NCI-H2227 (cell line): ENCODE results near the gene CERK.

Experiments used
- DNase-seq: peaks from one replicate; lab custom pipeline; 2025; ENCODE audit not compliant: unreplicated experiment; lab: John Stamatoyannopoulos, UW

CERK gene

DNA sequence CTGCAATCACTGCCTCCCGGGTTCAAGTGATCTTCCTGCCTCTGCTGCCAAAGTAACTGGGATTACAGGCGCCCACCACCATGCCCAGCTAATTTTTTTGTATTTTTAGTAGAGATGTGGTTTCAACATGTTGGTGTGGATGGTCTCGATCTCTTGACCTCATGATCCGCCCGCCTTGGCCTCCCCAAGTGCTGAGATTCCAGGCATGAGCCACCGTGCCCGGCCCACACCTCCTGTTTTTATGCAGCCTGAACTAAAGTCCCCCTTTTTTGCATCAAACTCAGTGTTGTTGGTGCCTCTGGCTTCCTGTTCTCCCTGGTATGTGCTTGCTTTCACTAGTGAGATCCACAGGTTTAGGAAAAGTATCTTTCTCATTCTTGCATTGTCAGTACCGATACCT is 28.6 kb upstream of the CERK start:
- no peak for DNase-seq

DNA sequence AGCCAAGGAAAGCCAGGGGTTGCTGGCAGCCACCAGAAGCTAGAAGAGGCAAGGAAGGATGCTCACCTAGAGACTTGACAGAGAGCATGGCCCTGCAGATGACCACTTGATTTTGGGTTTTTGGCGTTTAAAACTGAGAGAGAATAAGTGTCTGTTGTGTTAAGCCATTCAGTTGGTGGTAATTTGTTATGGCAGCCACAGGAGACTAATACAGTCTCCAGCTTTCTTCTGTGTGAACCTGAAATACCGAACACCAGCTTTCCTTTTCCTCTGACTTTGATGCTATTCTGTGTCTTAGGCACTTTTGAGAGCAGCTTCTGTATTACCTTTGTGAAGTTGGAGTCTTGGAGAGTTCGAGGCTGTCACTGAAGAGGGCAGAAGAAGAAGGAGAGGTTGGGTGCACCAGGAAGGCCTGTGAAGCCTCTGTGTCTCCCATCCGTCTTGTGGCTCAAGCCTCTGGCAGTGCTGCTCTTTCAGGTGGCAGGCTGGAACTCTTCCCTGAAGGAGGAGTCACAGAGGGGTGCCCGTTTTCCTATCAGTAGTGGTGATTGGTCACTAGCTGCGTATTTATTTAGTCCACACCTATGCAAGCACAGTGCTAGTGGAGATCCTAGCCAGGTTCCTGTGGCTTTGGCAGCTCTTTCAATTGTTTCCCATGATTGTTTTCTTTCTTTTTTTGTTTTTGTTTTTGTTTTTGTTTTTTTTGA is 26.9 kb upstream of the CERK start:
- DNase-seq, result no peak

DNA sequence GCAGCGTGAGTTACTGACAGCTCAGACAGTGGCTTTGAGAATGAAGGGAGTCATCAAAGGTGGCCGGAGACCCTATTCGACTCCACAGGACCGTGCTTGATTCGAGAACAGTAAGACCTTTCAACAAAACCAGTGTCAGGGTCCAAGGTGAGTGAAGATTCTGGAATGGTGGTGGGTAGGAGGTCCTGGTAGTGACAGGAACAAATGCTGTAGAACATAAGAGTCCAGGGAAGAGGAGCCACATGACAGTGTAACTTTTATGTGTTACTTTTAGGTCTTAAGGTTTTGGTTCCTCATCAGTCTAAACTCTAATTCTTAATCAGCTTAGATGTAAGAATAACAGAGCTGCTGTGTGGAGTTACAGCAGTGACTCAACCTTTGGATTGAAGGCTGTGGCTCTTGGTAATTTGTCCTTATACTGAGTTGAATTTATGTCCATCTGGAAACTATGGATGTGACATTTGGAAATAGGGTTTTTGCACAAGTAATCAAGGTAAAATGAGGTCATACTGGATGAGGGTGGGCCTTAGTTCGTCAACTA is 26.2 kb upstream of the CERK start:
- DNase-seq, result no peak

DNA sequence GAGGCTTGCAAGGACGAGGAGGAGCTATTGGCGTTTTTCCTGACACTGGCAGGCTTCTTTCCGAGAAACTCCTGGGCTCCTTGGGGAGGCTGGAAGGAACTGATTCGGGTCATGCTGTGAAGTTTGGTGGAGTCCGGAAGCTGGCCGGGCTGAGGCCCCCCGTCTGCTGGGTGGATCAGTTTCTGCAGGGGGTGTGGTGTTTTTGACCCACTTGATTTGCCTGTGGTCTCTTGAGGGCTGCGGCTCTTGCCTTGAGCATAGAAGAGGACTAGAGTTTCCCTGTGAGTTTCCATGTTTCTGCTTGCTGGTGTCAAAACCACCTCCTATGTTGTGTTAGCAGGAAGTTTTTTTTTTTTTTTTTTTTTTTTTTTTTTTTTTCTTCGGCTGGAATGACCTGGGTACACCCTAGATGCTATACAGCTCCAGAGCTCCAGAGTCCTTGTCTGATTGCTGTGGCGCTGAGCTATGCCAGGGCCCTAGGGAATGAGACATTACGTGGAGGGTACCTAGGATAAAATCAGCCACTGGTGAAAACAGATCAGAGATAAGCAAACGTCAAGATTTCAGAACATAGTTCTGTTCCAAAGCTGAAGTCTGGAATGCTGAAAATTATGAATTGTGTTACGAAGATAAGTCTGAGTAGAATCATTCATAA is 25.1 kb upstream of the CERK start:
- no peak for DNase-seq

DNA sequence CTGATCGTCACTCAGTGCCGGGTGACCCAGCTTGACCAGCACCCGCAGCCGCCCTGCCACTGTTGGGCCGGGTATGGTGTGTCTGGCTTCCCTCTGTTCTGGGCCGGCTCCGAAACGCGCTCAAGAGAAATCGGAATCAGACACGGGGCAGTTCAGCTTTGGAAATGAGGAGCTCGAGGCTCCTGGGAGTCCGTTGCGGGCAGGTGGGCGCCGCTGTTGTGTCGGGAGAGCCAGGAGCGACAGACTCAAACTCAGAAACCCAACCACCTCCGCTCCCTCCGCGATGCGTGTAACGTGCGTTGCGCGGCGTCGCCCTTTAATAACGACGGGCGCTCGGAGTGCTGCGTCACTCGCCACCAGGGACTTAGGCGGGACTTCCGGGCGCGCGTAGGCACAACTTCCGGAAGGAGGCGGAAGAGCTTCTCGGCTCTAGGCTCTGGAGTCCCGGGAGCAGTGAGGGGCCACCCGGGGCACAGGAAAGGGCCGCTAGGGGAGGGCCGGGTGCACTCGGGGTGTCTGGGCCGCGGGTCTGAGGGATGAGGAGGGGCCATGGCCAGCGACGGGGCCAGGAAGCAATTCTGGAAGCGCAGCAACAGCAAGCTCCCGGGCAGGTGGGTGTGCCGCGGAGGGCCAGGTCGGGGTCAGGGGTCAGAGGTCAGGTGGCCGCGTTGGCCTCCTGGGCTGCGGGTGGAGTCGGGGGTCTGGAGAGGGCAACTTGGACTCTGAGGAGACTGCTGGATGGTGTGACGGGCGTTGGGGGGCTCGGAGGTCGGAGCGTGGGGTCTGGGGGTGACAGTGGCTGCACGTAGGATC is 24.4 kb upstream of the CERK start, which contains the start of gene TBC1D22A:
TSS of gene TBC1D22A (plus strand) at position 413 of the 813 bp plus-strand sequence. CDS start at position 550, 137 bp downstream.
- peak; percentile 95 for DNase-seq

DNA sequence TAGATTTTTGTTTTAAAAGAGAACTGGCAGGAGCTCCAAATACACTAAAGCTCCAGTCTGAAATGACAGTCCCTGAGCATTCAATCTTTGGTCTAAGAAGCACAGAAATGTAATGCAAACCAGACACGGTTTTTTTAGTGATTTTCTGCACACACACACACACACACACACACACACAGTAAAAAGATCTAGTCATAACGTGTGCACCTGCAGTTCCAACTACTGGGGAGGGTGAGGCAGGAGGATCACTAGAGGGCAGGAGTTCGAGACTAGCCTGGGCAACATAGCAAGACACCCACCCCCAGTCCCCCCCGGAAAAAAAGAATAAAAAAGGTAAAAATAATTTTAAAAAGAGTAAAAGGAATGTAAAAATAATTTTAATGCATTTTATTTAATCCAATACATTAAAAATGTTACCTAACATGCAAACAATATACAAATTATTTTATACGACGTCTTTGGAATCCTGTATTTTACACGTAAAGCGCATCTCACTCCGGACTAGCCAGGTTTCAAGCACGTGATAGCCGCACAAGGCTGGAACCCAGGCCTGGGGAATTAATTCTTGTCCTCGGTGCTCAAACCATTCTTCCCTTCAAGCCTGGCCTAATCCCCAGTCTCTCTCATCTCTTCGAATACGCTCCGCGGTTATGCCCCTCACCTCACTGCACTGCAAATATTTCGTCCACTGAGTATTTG is 23.6 kb upstream of the CERK start:
- DNase-seq, result peak; percentile 43

DNA sequence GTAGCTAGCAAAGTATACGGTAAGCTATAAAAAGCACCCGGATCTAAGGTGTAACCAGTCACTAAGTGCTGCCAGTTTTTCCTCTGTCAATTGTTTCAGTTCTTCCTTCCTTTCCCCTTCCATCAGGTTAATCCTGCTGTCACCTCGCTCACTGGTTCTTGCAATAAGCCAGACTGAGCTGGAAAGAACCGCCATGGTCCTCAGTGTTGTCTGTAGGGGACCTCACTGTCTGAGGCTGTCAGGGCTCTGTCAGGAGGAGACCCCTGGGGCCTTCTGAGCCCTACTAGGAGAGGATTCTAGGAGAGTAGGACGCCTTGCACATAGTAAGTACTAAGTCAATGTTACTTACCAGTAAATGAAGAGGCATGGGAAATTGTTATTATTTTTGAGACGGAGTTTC is 23.0 kb upstream of the CERK start:
- DNase-seq, result no peak

DNA sequence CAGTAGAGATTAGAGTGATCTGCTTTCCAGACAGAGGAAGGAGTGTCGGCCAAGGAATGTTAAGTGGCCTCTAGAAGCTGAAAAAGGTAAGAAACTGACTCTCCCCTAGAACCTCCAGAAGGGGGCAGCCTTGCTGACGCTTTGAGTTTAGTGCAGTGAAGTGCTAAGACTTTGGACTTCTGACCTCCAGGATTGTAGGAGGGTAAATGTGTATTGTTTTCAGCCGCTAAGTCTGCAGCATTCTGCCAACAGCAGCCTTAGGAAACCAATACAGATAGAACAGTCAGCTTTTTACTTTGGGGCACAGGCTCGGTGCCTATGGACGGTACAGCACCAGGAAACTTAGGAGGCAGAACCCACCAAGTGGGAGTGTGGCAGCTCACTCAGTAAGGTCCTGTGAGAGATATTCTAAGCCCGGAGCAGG is 20.8 kb upstream of the CERK start:
- DNase-seq, result peak; percentile 35

DNA sequence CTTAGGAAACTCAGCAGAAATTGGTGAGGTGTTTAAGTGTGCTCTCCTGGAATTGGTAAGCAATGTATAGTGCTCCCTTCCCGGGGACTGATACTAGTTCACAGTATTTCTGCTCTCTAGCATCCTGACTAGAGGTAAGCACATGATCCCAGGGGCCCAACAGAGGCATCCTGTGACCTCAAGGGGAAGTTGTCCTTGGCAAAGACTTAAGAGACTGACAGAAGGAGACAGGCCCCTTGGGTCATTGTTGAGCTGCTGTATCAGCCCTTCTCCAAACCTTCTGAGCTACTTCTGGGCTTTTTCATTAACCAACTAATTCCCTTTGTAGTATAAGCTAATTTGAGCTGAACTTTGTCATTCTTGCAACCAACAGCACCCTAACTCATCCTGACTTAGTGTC is 20.1 kb upstream of the CERK start:
- no peak for DNase-seq

DNA sequence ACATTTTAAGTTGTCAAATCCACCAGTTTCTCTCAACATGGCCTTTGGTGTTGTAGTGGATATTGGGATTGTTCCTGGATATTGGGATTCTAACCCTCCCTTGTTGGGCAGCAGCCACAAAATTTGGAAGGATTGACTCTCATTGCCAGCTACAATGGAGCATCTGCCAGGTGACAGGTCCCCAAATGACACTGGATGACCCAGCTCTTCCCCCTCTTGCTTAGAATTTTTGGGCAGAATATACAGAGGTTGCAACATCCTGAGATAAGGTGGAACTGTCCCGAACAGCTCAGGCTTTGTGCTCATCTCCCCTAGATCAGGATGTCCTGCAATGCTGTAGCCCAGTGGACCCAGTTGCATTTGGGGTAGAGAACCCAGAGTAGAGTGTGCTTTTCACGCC is 19.1 kb upstream of the CERK start:
- no peak for DNase-seq

DNA sequence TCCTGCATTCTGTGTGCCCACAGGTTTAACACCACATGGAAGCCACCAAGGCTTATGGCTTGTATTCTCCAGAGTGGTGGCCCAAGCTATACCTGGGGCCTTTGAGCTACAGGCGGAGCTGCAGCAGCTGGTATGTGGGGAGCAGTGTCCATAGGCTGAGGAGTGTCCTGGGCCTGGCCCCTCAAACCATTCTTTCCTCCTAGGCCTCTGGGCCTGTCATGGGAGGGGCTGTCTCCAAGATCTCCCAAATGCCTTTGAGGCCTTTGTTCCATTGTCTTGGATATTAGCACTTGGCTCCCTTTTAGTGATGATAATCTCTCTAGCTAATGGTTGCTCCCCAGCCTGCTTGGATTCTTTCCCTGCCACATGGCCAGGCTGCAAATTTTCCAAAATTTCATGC is 18.0 kb upstream of the CERK start:
- DNase-seq, result no peak

DNA sequence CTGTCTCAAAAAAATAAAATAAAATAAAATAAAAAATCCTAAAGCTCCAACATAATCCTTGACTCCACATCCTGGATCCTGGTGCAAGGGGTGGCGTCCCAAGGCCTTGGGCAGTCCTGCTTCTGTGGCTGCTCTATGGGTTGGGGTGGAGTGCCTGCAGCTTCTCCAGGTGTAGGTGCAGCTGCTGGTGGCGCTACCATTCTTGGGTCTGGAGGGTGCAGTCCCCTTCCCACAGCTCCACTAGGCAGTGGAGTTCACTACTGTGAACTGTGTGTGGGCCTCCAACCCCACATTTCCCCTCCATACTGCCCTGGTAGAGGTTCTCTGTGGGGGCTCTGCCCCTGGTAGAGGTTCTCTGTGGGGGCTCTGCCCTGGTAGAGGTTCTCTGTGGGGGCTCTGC is 17.5 kb upstream of the CERK start:
- no peak for DNase-seq

DNA sequence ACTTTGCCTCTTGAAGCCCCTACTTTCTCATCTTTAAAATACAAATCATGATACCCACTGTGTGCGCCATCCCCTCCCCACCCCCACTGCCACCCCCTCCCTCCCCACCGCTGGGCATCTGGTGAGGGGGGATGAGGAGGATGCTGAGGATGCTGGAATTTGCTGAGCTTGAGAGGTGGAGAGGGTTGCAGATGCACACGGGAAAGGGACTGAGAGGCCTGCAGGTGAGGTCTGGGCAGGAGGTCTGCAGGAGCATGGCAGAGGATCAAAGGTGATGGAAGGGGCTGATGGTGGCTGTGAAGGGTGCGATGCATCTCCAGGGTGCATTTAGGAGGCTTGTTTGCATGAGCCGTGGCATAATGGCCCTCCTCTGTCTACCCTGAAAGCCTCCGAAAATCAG is 16.8 kb upstream of the CERK start:
- no peak for DNase-seq

DNA sequence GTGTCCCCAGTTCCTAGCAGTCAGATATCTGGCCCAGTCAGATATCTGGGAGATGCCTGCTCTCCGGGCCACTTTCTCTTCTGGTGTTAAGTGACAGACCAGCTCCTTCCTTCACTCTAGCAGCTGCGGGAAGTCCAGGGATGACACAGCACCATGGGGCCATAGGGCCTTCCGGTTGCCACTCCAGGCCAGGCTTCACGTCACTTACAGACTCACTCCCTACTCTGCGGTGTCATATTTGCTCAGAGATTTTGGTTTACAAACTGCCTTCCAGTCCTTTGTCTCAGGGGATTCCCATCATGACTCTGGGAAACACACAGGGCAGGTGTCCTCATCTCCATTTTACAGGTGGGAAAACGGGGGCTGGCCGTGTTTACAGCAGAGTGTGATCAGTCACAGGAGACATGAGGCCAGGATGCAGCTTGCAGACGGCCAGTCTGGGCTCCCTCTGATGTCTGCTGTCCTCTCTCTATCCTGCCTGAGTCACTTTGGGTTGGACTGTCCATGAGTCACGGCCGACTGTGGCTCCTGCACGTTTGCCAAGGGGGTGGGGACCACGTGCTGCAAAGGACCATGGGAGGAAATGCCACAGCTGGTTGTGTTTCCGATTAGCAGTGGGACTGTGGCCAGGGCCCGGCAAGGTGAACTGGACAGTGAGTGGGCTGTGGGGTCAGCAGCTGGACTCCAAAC is 16.2 kb upstream of the CERK start:
- no peak for DNase-seq

DNA sequence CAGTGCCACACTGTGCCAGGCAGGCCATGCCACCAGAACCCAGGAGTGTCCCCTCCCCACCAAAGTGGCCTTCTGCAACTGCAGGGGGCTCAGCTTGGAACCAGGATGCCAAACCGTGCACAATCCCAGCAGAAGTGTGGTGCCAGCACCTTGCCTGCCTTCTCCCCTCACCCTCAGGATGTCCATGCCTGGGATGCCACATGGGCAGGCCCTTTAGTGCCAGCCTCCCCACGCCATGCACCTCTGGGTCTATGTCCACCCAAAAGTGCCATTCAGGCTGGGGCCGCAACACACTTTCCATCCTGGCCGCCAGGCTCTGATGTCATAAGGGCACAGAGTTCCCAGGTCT is 15.7 kb upstream of the CERK start:
- DNase-seq, result no peak

DNA sequence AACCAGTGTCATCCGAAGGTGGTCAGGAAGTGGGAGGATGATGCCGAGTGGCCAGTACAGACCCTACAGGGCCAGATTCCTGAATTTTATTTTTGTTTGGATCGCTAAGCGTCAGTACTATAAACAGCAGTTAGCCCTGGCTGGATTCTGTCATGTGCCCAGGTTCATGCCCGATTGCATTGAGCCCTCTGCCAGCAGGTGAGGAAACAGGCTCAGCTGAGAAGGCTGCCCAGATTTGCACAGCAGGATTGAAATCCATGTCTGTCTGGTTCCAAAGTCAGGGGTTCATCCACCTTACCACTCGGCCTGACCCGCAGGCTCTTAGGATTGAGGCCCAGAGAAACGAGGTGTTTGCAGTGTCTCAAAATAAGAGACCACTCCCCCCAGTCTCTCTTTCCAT is 15.3 kb upstream of the CERK start:
- no peak for DNase-seq

DNA sequence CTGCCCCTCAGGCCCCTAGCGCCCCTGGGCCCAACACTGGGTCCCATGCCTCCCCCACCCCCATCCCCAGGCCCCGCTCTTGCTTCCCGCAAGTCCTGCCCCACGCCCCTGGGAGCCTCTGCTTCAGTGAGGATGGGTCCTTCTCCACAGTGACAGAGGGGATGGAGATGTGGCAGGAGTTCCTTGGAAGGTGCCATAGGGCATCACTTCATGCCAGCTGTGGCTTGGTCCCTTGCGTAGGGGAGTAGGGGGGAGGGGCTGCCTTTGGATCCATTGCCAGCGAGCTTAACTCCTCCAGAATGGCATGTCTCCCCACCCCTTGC is 14.9 kb upstream of the CERK start:
- no peak for DNase-seq

DNA sequence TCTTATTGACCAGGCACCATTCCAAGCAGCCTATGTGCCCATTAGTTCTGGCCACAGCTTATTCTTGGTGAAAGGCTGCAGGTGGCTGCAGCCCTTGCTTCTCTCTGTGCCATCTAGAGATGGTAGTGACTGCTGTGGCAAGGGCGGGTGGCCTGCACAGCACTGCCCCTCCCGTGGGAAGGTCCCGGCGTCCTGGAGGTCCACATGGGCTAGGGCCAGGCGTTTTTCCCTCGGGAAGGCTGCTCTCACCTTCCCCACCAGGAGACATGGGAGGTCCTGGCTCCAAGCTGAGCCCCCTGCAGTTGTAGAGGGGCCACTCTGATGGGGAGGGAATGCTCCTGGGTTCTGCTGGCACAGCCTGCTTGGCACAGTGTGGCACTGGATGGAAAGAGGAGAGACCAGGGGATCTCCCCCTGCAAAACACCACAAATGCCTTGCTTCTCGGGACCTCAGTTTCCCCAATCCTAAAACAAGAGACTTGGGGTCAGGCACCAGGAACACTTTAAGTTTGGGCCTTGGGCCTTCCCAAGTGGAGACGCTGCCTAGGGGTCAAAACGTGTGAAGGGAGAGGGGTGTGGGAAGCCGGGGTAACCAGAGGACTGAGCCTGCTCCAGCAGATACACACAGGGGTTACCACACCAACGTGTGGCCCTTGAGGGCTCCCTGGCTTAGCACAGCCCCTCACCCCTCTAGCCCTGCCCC is 14.4 kb upstream of the CERK start:
- no peak for DNase-seq

DNA sequence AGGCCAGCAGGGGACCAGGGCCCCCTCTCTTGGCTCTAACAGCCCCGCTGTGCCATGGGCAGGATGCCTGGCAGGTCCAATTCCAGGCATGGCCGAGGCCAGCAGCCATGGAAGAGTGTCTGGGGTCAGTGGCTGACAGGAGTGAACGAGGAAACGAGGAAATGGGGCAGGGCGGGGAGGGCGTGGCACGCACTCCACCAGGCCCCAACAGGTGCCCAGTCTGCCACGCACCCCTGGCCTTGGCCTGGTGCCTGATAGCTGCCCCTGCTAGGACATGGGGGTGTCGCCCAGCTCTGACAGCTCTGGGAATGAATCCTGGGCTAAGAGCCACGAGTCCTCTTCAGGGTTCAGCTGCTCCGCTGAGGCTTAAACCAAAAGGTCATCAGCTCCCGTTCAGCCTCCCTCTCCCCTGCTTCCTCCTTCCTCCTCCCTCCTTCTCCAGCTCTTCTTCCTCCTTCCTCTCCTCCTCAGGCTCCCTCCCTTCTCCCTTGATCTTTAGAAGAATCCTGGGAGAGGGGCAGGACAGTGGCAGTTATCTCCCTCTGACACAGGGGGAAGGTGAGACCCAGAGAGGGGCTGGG is 12.9 kb upstream of the CERK start:
- DNase-seq, result no peak

DNA sequence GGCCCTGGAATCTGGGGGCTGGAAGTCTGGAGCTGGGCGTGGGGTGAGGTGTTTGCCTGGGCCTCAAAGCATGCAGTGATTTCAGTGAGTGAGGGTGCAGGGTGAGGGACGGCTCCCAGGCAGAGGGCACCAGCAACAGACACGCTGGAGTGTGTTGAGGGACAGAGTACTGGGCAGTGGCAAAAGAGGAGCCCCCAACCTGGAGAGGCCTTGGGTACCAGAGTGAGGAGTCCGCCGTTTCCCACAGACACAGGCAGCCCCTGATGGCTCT is 12.4 kb upstream of the CERK start:
- DNase-seq, result no peak
